ENCODE data around the gene DNAJB7. TPM values are rescaled to one million over a fixed set of nuclear protein-coding genes. Genes with fewer than 3 reads are reported as not detected.

Gene DNAJB7
- total and polyA plus RNA-seq, 2 experiments from 2014 or later = 0.63 TPM; not detected in 1

DNA sequence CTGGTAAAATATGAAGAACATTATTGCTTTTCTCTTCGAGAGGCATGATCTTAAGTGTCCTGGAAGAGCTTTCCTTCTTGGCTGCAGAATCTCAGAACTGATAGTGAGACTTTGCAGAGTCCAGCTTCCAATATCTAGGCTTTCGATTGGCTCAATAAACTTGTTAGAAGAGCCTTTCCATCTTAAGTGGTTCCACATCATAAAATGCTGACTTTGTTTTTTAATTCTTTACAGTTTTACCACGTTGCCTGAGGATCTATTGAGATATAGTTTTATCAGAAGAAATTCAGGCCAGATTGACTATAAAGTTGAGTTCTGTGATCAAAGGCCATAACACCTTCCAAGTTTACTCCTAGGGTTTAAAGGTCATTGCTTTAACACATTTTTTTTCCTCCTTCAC lies 15.6 kb upstream of the DNAJB7 start:
- peaks cover 2% of the 10 kb centered on the region for H3K27me3 Mint-ChIP-seq (ENCODE audit: insufficient read depth, low read depth, poor library complexity)
- Histone ChIP-seq H3K4me1 (ENCODE audit: insufficient read depth) (no peaks in the 10 kb centered on the region), H3K4me2 (no peak overlapping the region), H2AFZ (no peak overlapping the region), H3K27me3 (ENCODE audit: insufficient read depth) (no peaks in the 10 kb centered on the region), H3K27ac (ENCODE audit: low read depth) (no peak overlapping the region), H4K20me1 (replicated peaks; ENCODE audit: insufficient read depth) (no peaks in the 10 kb centered on the region), H3F3A (replicated peaks; ENCODE audit: low read depth) (no peaks in the 10 kb centered on the region), H3K4me3 (no peak overlapping the region), H3K36me3 (ENCODE audit: insufficient read depth) (peaks cover 7% of the 10 kb centered on the region), H3K9me2 (ENCODE audit: insufficient read depth) (no peaks in the 10 kb centered on the region), H3K79me2 (replicated peaks; ENCODE audit: insufficient read depth) (no peaks in the 10 kb centered on the region)
- no peaks in the 10 kb centered on the region for H3K4me1 Mint-ChIP-seq
- ATAC-seq = no peak
- no peak for DNase-seq (ENCODE audit: low spot score)
- TF ChIP-seq EZH2 (IDR thresholded peaks at IDR 0.05; ENCODE audit: low read depth, unreplicated experiment) = no peak
- TF ChIP-seq CREB1 (CRISPR knock-in tag; IDR thresholded peaks at IDR 0.05; ENCODE audit: low read depth) = no peak
- TF ChIP-seq, protein P1, sequence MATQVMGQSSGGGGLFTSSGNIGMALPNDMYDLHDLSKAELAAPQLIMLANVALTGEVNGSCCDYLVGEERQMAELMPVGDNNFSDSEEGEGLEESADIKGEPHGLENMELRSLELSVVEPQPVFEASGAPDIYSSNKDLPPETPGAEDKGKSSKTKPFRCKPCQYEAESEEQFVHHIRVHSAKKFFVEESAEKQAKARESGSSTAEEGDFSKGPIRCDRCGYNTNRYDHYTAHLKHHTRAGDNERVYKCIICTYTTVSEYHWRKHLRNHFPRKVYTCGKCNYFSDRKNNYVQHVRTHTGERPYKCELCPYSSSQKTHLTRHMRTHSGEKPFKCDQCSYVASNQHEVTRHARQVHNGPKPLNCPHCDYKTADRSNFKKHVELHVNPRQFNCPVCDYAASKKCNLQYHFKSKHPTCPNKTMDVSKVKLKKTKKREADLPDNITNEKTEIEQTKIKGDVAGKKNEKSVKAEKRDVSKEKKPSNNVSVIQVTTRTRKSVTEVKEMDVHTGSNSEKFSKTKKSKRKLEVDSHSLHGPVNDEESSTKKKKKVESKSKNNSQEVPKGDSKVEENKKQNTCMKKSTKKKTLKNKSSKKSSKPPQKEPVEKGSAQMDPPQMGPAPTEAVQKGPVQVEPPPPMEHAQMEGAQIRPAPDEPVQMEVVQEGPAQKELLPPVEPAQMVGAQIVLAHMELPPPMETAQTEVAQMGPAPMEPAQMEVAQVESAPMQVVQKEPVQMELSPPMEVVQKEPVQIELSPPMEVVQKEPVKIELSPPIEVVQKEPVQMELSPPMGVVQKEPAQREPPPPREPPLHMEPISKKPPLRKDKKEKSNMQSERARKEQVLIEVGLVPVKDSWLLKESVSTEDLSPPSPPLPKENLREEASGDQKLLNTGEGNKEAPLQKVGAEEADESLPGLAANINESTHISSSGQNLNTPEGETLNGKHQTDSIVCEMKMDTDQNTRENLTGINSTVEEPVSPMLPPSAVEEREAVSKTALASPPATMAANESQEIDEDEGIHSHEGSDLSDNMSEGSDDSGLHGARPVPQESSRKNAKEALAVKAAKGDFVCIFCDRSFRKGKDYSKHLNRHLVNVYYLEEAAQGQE (IDR thresholded peaks at IDR 0.05; ENCODE audit: unreplicated experiment) = no peak
- TF ChIP-seq, protein P2, sequence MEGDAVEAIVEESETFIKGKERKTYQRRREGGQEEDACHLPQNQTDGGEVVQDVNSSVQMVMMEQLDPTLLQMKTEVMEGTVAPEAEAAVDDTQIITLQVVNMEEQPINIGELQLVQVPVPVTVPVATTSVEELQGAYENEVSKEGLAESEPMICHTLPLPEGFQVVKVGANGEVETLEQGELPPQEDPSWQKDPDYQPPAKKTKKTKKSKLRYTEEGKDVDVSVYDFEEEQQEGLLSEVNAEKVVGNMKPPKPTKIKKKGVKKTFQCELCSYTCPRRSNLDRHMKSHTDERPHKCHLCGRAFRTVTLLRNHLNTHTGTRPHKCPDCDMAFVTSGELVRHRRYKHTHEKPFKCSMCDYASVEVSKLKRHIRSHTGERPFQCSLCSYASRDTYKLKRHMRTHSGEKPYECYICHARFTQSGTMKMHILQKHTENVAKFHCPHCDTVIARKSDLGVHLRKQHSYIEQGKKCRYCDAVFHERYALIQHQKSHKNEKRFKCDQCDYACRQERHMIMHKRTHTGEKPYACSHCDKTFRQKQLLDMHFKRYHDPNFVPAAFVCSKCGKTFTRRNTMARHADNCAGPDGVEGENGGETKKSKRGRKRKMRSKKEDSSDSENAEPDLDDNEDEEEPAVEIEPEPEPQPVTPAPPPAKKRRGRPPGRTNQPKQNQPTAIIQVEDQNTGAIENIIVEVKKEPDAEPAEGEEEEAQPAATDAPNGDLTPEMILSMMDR (conservative IDR thresholded peaks at IDR 0.05; ENCODE audit: low read depth in 2 of 2) = no peak
- no peak for TF ChIP-seq ZNF114 (CRISPR knock-in tag; IDR thresholded peaks at IDR 0.05)
- TF ChIP-seq, protein P3, sequence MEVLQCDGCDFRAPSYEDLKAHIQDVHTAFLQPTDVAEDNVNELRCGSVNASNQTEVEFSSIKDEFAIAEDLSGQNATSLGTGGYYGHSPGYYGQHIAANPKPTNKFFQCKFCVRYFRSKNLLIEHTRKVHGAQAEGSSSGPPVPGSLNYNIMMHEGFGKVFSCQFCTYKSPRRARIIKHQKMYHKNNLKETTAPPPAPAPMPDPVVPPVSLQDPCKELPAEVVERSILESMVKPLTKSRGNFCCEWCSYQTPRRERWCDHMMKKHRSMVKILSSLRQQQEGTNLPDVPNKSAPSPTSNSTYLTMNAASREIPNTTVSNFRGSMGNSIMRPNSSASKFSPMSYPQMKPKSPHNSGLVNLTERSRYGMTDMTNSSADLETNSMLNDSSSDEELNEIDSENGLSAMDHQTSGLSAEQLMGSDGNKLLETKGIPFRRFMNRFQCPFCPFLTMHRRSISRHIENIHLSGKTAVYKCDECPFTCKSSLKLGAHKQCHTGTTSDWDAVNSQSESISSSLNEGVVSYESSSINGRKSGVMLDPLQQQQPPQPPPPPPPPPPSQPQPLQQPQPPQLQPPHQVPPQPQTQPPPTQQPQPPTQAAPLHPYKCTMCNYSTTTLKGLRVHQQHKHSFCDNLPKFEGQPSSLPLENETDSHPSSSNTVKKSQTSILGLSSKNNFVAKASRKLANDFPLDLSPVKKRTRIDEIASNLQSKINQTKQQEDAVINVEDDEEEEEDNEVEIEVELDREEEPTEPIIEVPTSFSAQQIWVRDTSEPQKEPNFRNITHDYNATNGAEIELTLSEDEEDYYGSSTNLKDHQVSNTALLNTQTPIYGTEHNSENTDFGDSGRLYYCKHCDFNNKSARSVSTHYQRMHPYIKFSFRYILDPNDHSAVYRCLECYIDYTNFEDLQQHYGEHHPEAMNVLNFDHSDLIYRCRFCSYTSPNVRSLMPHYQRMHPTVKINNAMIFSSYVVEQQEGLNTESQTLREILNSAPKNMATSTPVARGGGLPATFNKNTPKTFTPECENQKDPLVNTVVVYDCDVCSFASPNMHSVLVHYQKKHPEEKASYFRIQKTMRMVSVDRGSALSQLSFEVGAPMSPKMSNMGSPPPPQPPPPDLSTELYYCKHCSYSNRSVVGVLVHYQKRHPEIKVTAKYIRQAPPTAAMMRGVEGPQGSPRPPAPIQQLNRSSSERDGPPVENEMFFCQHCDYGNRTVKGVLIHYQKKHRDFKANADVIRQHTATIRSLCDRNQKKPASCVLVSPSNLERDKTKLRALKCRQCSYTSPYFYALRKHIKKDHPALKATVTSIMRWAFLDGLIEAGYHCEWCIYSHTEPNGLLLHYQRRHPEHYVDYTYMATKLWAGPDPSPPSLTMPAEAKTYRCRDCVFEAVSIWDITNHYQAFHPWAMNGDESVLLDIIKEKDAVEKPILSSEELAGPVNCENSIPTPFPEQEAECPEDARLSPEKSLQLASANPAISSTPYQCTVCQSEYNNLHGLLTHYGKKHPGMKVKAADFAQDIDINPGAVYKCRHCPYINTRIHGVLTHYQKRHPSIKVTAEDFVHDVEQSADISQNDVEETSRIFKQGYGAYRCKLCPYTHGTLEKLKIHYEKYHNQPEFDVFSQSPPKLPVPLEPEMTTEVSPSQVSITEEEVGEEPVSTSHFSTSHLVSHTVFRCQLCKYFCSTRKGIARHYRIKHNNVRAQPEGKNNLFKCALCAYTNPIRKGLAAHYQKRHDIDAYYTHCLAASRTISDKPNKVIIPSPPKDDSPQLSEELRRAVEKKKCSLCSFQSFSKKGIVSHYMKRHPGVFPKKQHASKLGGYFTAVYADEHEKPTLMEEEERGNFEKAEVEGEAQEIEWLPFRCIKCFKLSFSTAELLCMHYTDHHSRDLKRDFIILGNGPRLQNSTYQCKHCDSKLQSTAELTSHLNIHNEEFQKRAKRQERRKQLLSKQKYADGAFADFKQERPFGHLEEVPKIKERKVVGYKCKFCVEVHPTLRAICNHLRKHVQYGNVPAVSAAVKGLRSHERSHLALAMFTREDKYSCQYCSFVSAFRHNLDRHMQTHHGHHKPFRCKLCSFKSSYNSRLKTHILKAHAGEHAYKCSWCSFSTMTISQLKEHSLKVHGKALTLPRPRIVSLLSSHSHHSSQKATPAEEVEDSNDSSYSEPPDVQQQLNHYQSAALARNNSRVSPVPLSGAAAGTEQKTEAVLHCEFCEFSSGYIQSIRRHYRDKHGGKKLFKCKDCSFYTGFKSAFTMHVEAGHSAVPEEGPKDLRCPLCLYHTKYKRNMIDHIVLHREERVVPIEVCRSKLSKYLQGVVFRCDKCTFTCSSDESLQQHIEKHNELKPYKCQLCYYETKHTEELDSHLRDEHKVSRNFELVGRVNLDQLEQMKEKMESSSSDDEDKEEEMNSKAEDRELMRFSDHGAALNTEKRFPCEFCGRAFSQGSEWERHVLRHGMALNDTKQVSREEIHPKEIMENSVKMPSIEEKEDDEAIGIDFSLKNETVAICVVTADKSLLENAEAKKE (CRISPR knock-in tag; IDR thresholded peaks at IDR 0.05) = no peak
- TF ChIP-seq EZH2phosphoT487 (IDR thresholded peaks at IDR 0.05; ENCODE audit: unreplicated experiment) = no peak
- TF ChIP-seq, protein P4, sequence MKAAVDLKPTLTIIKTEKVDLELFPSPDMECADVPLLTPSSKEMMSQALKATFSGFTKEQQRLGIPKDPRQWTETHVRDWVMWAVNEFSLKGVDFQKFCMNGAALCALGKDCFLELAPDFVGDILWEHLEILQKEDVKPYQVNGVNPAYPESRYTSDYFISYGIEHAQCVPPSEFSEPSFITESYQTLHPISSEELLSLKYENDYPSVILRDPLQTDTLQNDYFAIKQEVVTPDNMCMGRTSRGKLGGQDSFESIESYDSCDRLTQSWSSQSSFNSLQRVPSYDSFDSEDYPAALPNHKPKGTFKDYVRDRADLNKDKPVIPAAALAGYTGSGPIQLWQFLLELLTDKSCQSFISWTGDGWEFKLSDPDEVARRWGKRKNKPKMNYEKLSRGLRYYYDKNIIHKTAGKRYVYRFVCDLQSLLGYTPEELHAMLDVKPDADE (IDR thresholded peaks at IDR 0.05) = no peak
- no peak for TF ChIP-seq NANOG (IDR thresholded peaks at IDR 0.05; ENCODE audit: borderline replicate concordance)
- no peak for TF ChIP-seq JUNB (IDR thresholded peaks at IDR 0.05; ENCODE audit: unreplicated experiment)
- no peak for TF ChIP-seq POLR2AphosphoS5 (IDR thresholded peaks at IDR 0.05; ENCODE audit: low read depth)
- TF ChIP-seq ZNF331 (CRISPR knock-in tag; IDR thresholded peaks at IDR 0.05; ENCODE audit: low read depth) = no peak
- TF ChIP-seq STAT1 (IDR thresholded peaks at IDR 0.05; ENCODE audit: unreplicated experiment) = no peak
- H3K9me3 Mint-ChIP-seq = no peaks in the 10 kb centered on the region
- H3K27ac Mint-ChIP-seq = no peak overlapping the region
- no peak overlapping the region for H3K4me3 Mint-ChIP-seq
- peaks cover 6% of the 10 kb centered on the region; the same call in 2 of the 3 replicates for H3K36me3 Mint-ChIP-seq (ENCODE audit: low read depth)
